Measurements from ENCODE around the gene TTC7B. TPM values are rescaled to one million over a fixed set of nuclear protein-coding genes. Genes with fewer than 3 reads are reported as not detected.

The TTC7B gene
- total and polyA plus RNA-seq, 2 of the 13 experiments (the other 11 are each of a cell fraction or from before 2014, with no cell fraction given) = 1.3 to 3.2 TPM

DNA sequence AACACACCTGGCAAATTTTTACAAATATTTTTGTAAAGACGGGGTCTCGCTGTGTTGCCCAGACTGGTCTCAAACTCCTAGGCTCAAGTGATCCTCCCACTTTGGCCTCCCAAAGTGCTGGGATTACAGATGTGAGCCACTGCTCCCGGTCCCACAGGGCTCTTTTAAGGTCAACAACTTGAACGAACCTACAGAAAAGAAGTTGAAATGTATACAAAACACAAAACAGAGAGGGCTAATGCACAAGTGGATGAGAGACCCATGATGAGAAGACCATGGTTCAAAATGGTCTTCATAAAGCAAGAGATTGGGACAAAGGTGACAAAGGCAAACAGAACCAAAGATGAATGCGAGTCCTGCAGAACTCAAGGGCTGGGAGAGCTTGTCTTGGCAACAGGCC is 328.0 kb downstream of the TTC7B start:
- intact Hi-C loops (cut with micrococcal nuclease; ENCODE audit: unreplicated experiment) = no loop called here
- no TSS peak for BruUV-seq (replicated peaks)

DNA sequence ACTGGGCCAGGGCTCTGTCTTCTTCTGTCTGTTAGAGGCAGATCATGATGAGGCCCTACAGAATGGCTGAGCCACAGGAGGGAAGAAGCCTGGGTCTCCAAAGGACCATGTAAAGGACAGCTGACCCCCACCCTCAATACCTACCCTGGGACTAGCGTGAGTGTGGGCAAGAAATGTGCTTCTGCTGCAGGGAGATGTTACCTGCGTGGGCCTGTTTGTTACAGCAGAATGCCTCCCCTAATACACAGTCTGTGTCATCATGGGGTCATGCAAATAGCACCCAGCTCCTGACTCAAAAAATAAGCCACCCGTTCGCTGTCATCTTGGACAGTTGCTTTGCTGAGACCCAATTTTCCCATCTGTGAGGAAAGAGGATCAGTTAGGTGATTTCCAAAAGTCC is 328.8 kb downstream of the TTC7B start:
- ATAC-seq (no peak), DNase-seq (ENCODE audit: low spot score) (no peak), FAIRE-seq (no peak)
- TF ChIP-seq TP53 (CRISPR knock-in tag; conservative IDR thresholded peaks at IDR 0.05) (no peak), ZNF12 (CRISPR knock-in tag; IDR thresholded peaks at IDR 0.05) (peak; percentile 93), ZNF7 (CRISPR knock-in tag; IDR thresholded peaks at IDR 0.05) (no peak)
- H3K4me3 ChIP-seq (replicated peaks in 1 of 3; ENCODE audit: insufficient read depth in 1 of 3, low read depth in 2 of 3, low read length in 3 of 3) = no peak overlapping the region
- H3K27ac ChIP-seq (ENCODE audit: extremely low read length, insufficient read depth, low read length) = no peak overlapping the region
- in situ Hi-C loops (cut with HindIII; ENCODE audit: extremely low pct_ligation_motif_present, low pct_unique_long_range_greater_than_20kb) = no loop called here
- WGBS (ENCODE audit: low lambda C conversion rate) = 48% methylated on average over 4 of the region's 4 CpGs
- H2AFZ ChIP-seq (ENCODE audit: low read length) = no peak overlapping the region
- ChIA-PET POLR2A (no interaction called here), CTCF (ENCODE audit: low intra/inter-chr PET ratio, low total read pairs) (no interaction called here)
- H3K9me3 ChIP-seq (ENCODE audit: low read length) = no peaks in the 10 kb centered on the region
- 0 out of 2 replicates have a peak, but pooled peaks cover 11% of the 10 kb centered on the region for H3K4me1 ChIP-seq (ENCODE audit: insufficient read depth, low read length)
- no peaks in the 10 kb centered on the region for H3K79me2 ChIP-seq (ENCODE audit: insufficient read depth, low read length)
- H3K4me2 ChIP-seq (ENCODE audit: low read depth, low read length) = no peak overlapping the region
- 0 out of 5 replicates have a peak, but pooled peaks cover 0 to 3% of the 10 kb centered on the region in 2 experiments for H3K27me3 ChIP-seq (ENCODE audit: control insufficient read depth in 1 of 2, insufficient read depth in 2 of 2, low read length in 2 of 2)
- H3K9ac ChIP-seq (ENCODE audit: insufficient read depth, low read depth, low read length) = no peak overlapping the region
- H4K20me1 ChIP-seq (ENCODE audit: insufficient read depth, low read length) = no peaks in the 10 kb centered on the region
- H3K36me3 ChIP-seq (replicated peaks in 1 of 2; ENCODE audit: control insufficient read depth in 1 of 2, insufficient read depth in 2 of 2, low read length in 2 of 2) = no peaks in the 10 kb centered on the region
- no TSS peak for BruUV-seq (replicated peaks)
- intact Hi-C loops (cut with micrococcal nuclease; ENCODE audit: unreplicated experiment) = no loop called here

More for the DNA sequence above, 328.0 kb downstream of the TTC7B start:
- Histone ChIP-seq H3K4me3 (replicated peaks in 1 of 3; ENCODE audit: insufficient read depth in 1 of 3, low read depth in 2 of 3, low read length in 3 of 3) (no peak overlapping the region), H2AFZ (ENCODE audit: low read length) (no peak overlapping the region), H3K27me3 (ENCODE audit: control insufficient read depth in 1 of 2, insufficient read depth in 2 of 2, low read length in 2 of 2) (0 out of 5 replicates have a peak, but pooled peaks cover 0 to 3% of the 10 kb centered on the region in 2 experiments), H3K4me1 (ENCODE audit: insufficient read depth, low read length) (0 out of 2 replicates have a peak, but pooled peaks cover 11% of the 10 kb centered on the region), H3K9ac (ENCODE audit: insufficient read depth, low read depth, low read length) (no peak overlapping the region), H3K4me2 (ENCODE audit: low read depth, low read length) (no peak overlapping the region), H3K9me3 (ENCODE audit: low read length) (no peaks in the 10 kb centered on the region), H3K27ac (ENCODE audit: extremely low read length, insufficient read depth, low read length) (no peak overlapping the region), H3K36me3 (replicated peaks in 1 of 2; ENCODE audit: control insufficient read depth in 1 of 2, insufficient read depth in 2 of 2, low read length in 2 of 2) (no peaks in the 10 kb centered on the region), H3K79me2 (ENCODE audit: insufficient read depth, low read length) (no peaks in the 10 kb centered on the region), H4K20me1 (ENCODE audit: insufficient read depth, low read length) (no peaks in the 10 kb centered on the region)
- TF ChIP-seq, protein P1, sequence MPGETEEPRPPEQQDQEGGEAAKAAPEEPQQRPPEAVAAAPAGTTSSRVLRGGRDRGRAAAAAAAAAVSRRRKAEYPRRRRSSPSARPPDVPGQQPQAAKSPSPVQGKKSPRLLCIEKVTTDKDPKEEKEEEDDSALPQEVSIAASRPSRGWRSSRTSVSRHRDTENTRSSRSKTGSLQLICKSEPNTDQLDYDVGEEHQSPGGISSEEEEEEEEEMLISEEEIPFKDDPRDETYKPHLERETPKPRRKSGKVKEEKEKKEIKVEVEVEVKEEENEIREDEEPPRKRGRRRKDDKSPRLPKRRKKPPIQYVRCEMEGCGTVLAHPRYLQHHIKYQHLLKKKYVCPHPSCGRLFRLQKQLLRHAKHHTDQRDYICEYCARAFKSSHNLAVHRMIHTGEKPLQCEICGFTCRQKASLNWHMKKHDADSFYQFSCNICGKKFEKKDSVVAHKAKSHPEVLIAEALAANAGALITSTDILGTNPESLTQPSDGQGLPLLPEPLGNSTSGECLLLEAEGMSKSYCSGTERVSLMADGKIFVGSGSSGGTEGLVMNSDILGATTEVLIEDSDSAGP (CRISPR knock-in tag; IDR thresholded peaks at IDR 0.05; ENCODE audit: borderline replicate concordance) = no peak
- CTCF ChIA-PET (ENCODE audit: low intra/inter-chr PET ratio, low total read pairs) = no interaction called here
- FAIRE-seq (no peak), DNase-seq (ENCODE audit: low spot score) (no peak), ATAC-seq (no peak)
- in situ Hi-C loops (cut with HindIII; ENCODE audit: extremely low pct_ligation_motif_present, low pct_unique_long_range_greater_than_20kb) = no loop called here
- POLR2A ChIA-PET = no interaction called here
- WGBS (ENCODE audit: low lambda C conversion rate) = 3% methylated on average over 5 of the region's 5 CpGs
